ENCODE results near the gene GOLGB1.

GOLGB1 gene

GRCh38 chr3:121660356-121661171 is 89.0 kb downstream of the GOLGB1 start, which contains the start of gene HCLS1:
Gene HCLS1 (minus strand): TSS chr3:121660903. CDS start chr3:121658347, 2,556 bp downstream.
- Histone ChIP-seq H3F3A (ENCODE audit: low read depth) (no peaks in the 10 kb centered on the region), H3K4me1 (ENCODE audit: insufficient read depth, low read length, poor library complexity, severe bottlenecking) (peaks cover 31% of the 10 kb centered on the region), H3K36me3 (ENCODE audit: insufficient read depth, low read length) (peaks cover 42% of the 10 kb centered on the region; the same call in 1 of the 2 replicates), H3K4me2 (ENCODE audit: low read depth, low read length, poor library complexity, severe bottlenecking) (peak within 1 kb of the TSS; percentile 93), H2AFZ (ENCODE audit: low read length) (peak within 1 kb of the TSS; percentile 95), H3K9ac (ENCODE audit: low read depth, low read length, poor library complexity, severe bottlenecking) (peak within 1 kb of the TSS; percentile 67), H3K9me3 (ENCODE audit: insufficient read depth, low read depth, low read length) (no peaks in the 10 kb centered on the region), H3K27me3 (ENCODE audit: insufficient read depth, low read length, poor library complexity, severe bottlenecking) (no peaks in the 10 kb centered on the region), H3K4me3 (ENCODE audit: low read length, poor library complexity, severe bottlenecking) (peak within 1 kb of the TSS; percentile 80), H4K20me1 (ENCODE audit: insufficient read depth, low read length, poor library complexity, severe bottlenecking) (peaks cover 22% of the 10 kb centered on the region), H3K9me2 (replicated peaks; ENCODE audit: low read depth, low read length) (no peaks in the 10 kb centered on the region), H3K79me2 (ENCODE audit: insufficient read depth, low read length) (peaks cover 30% of the 10 kb centered on the region)
- TF ChIP-seq, protein P1, sequence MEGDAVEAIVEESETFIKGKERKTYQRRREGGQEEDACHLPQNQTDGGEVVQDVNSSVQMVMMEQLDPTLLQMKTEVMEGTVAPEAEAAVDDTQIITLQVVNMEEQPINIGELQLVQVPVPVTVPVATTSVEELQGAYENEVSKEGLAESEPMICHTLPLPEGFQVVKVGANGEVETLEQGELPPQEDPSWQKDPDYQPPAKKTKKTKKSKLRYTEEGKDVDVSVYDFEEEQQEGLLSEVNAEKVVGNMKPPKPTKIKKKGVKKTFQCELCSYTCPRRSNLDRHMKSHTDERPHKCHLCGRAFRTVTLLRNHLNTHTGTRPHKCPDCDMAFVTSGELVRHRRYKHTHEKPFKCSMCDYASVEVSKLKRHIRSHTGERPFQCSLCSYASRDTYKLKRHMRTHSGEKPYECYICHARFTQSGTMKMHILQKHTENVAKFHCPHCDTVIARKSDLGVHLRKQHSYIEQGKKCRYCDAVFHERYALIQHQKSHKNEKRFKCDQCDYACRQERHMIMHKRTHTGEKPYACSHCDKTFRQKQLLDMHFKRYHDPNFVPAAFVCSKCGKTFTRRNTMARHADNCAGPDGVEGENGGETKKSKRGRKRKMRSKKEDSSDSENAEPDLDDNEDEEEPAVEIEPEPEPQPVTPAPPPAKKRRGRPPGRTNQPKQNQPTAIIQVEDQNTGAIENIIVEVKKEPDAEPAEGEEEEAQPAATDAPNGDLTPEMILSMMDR (conservative IDR thresholded peaks at IDR 0.05; ENCODE audit: low read length) = peak; percentile 24; the same call in 1 of the 2 replicates
- TF ChIP-seq EZH2phosphoT487 (IDR thresholded peaks at IDR 0.05; ENCODE audit: borderline replicate concordance) = no peak

- H3K4me2 ChIP-seq (ENCODE audit: low read depth, low read length, poor library complexity, severe bottlenecking) = peak overlapping the region; percentile 93
- TF ChIP-seq EZH2phosphoT487 (IDR thresholded peaks at IDR 0.05; ENCODE audit: borderline replicate concordance) = no peak
- TF ChIP-seq, protein P1 (conservative IDR thresholded peaks at IDR 0.05; ENCODE audit: low read length) = no peak
- H3K36me3 ChIP-seq (ENCODE audit: insufficient read depth, low read length) = peaks cover 32% of the 10 kb centered on the region; the same call in 1 of the 2 replicates
- no peak overlapping the region for H2AFZ ChIP-seq (ENCODE audit: low read length)
- H3K9me2 ChIP-seq (replicated peaks; ENCODE audit: low read depth, low read length) = no peaks in the 10 kb centered on the region
- H3K27me3 ChIP-seq (ENCODE audit: insufficient read depth, low read length, poor library complexity, severe bottlenecking) = no peaks in the 10 kb centered on the region
- H3K79me2 ChIP-seq (ENCODE audit: insufficient read depth, low read length) = peaks cover 30% of the 10 kb centered on the region
- no peaks in the 10 kb centered on the region for H3K9me3 ChIP-seq (ENCODE audit: insufficient read depth, low read depth, low read length)
- peak overlapping the region; percentile 67 for H3K9ac ChIP-seq (ENCODE audit: low read depth, low read length, poor library complexity, severe bottlenecking)
- H3F3A ChIP-seq (ENCODE audit: low read depth) = no peaks in the 10 kb centered on the region
- H3K4me1 ChIP-seq (ENCODE audit: insufficient read depth, low read length, poor library complexity, severe bottlenecking) = peaks cover 38% of the 10 kb centered on the region
- H4K20me1 ChIP-seq (ENCODE audit: insufficient read depth, low read length, poor library complexity, severe bottlenecking) = peaks cover 22% of the 10 kb centered on the region
- H3K4me3 ChIP-seq (ENCODE audit: low read length, poor library complexity, severe bottlenecking) = peak overlapping the region; percentile 80
Measured at GRCh38 chr3:121659586-121659985, 90.0 kb downstream of the GOLGB1 start.

DNA sequence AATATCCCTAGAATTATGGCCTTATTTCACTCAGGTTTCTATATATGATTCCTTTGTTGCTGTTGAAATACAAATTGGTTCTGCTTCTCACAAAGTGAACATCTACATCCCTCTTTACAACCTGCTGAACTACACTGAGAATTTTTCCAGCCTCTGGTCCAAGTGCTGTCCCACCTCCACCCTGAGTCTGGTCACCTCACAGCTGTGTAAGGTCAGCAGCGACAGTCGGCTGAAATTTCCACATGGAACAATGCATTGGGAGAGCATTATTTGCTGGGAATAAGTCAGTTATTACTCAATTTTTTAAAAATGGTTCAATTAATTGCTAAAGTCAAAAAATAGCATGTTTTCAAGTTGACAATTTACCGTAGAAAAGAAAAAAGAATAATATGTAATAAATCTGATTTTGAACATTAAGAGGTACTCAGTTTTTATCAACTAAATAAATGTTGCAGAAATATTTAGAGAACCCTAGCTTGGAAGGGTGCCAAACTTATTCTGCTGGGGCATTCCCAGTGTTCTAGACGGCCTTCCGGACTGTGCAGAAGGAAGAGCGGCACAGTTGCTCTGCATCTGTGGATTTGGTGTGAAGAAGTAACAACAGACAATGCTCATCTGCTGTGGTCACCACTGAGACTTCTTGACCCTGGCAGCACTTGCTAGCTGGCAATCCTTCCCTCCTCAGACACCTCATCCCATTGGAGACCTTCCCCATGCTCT is 90.7 kb downstream of the GOLGB1 start:
- Histone ChIP-seq H3K4me2 (ENCODE audit: low read depth, low read length, poor library complexity, severe bottlenecking) (peak overlapping the region; percentile 93), H3K79me2 (ENCODE audit: insufficient read depth, low read length) (peaks cover 30% of the 10 kb centered on the region), H2AFZ (ENCODE audit: low read length) (no peak overlapping the region), H3K27me3 (ENCODE audit: insufficient read depth, low read length, poor library complexity, severe bottlenecking) (no peaks in the 10 kb centered on the region), H3K9ac (ENCODE audit: low read depth, low read length, poor library complexity, severe bottlenecking) (peak overlapping the region; percentile 67), H3K9me2 (replicated peaks; ENCODE audit: low read depth, low read length) (no peaks in the 10 kb centered on the region), H3K4me3 (ENCODE audit: low read length, poor library complexity, severe bottlenecking) (peak overlapping the region; percentile 80), H3K9me3 (ENCODE audit: insufficient read depth, low read depth, low read length) (no peaks in the 10 kb centered on the region), H3K4me1 (ENCODE audit: insufficient read depth, low read length, poor library complexity, severe bottlenecking) (peaks cover 45% of the 10 kb centered on the region), H3F3A (ENCODE audit: low read depth) (no peaks in the 10 kb centered on the region), H4K20me1 (ENCODE audit: insufficient read depth, low read length, poor library complexity, severe bottlenecking) (peaks cover 22% of the 10 kb centered on the region), H3K36me3 (ENCODE audit: insufficient read depth, low read length) (peaks cover 25% of the 10 kb centered on the region; the same call in 1 of the 2 replicates)
- TF ChIP-seq EZH2phosphoT487 (IDR thresholded peaks at IDR 0.05; ENCODE audit: borderline replicate concordance) = no peak
- TF ChIP-seq, protein P1 (conservative IDR thresholded peaks at IDR 0.05; ENCODE audit: low read length) = no peak

All from Loucy (cell line).